Colonic mucosa (tissue), 4 donors: ENCODE measurements around the gene KRT74. TPM values are rescaled to one million over a fixed set of nuclear protein-coding genes. Genes with fewer than 3 reads are reported as not detected.

Experiments
- DNase-seq: peaks from one replicate; pipeline ENCODE4 v3.0.0-alpha.2; 2020
- H3K27ac ChIP-seq: fragments of 200-600 bp; one replicate; pipeline ENCODE4 v1.8.0; 2021
- H3K27me3 ChIP-seq: fragments of 200-600 bp; one replicate; pipeline ENCODE4 v1.8.0; 2021
- H3K36me3 ChIP-seq: fragments of 200-600 bp; one replicate; pipeline ENCODE4 v1.8.0; 2021
- H3K4me1 ChIP-seq: fragments of 200-600 bp; one replicate; pipeline ENCODE4 v1.8.0; 2021; ENCODE audit warnings: mild to moderate bottlenecking
- H3K4me3 ChIP-seq: fragments of 200-600 bp; one replicate; pipeline ENCODE4 v1.8.0; 2021
- H3K9ac ChIP-seq, 2 donors: one replicate each; pipeline ENCODE4 v1.7.0; 2013; ENCODE audit warnings: control low read depth in 2 of 2, low read depth in 2 of 2, low read length in 2 of 2
- H3K9me3 ChIP-seq: fragments of 200-600 bp; one replicate; pipeline ENCODE4 v1.8.0; 2021
- intact Hi-C: fragments of 100-400 bp; cut with DNase I; formaldehyde crosslinking; loops from one replicate; pipeline ENCODE4 v1.14.1; 2022
- total RNA-seq, 2 donors: library from RNA; stranded (reverse); fragmentation: NEBNext Ultra II Directional in 1 of 2; extraction: Animal tissue kit (Norgen Biotek cat#: 25700) in 1 of 2; gene quantifications; one replicate each; pipeline ENCODE4 v1.2.1, GENCODE V29; 2021
- TF ChIP-seq, protein P1 (sequence below): fragments of 200-600 bp; IDR thresholded peaks from one replicate; pipeline ENCODE4 v1.8.0; 2022; ENCODE audit warnings: antibody characterized with exemption, mild to moderate bottlenecking
- donor health status: healthy.
- donor health status: DM: no; HTN: no; CAD: no.
- donor health status: DM: no; HTN: no; CAD: no.

The KRT74 gene
- total RNA-seq, 2 donors from 2014 or later: not detected

DNA sequence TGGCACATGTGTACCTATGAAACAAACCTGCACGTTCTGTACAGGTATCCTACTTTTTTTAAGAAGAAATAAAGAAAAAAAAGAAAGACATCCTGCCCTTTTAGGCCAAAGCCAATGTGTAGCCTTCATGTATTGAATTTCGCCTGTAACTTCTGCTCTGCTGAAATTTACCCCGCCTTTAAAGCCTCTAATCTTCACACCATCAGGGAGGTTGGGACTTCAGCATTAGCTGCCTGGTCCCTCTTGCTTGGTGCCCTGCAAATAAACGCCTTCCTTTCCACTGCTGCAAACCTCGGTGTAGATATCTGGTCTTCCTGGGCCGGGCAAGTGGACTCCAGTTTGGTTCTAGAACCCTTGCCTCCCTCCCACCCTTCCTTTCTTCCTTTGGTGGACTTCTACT, 18.1 kb downstream of the KRT74 start:
- H3K4me3 ChIP-seq: no peak overlapping the region
- no peaks in the 10 kb centered on the region for H3K4me1 ChIP-seq
- intact Hi-C loops: no loop called here
- H3K27me3 ChIP-seq: no peaks in the 10 kb centered on the region
- H3K27ac ChIP-seq: no peak overlapping the region
- TF ChIP-seq, protein P1, sequence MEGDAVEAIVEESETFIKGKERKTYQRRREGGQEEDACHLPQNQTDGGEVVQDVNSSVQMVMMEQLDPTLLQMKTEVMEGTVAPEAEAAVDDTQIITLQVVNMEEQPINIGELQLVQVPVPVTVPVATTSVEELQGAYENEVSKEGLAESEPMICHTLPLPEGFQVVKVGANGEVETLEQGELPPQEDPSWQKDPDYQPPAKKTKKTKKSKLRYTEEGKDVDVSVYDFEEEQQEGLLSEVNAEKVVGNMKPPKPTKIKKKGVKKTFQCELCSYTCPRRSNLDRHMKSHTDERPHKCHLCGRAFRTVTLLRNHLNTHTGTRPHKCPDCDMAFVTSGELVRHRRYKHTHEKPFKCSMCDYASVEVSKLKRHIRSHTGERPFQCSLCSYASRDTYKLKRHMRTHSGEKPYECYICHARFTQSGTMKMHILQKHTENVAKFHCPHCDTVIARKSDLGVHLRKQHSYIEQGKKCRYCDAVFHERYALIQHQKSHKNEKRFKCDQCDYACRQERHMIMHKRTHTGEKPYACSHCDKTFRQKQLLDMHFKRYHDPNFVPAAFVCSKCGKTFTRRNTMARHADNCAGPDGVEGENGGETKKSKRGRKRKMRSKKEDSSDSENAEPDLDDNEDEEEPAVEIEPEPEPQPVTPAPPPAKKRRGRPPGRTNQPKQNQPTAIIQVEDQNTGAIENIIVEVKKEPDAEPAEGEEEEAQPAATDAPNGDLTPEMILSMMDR: no peak
- no peak for DNase-seq
- H3K36me3 ChIP-seq: no peaks in the 10 kb centered on the region
- H3K9ac ChIP-seq: no peak overlapping the region
- no peaks in the 10 kb centered on the region for H3K9me3 ChIP-seq

DNA sequence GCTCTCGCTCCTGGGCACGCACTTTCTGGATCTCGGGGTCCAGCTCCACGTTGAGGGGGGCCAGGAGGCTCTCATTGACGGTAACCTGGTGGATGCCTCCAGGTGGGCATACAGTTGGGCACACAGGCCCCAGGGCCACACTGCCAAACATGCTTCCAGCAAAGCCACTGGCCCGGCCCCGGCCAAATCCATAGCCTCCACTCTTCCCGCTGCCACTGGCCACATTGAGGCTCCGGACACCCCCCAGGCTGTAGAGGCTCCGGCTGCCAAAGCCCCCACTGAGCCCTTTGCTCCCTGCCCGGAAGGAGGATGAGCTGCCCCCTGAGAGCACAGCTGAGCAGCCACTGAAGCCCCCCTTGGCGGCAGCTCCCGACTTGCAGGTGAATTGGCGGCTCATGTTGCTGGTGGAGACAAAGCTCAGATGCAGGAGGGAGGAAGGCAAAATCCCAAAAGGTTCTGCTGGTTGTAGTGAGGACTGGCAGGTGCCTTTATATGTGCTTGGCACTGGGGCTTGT, 20.9 kb downstream of the KRT74 start, which contains the start of gene KRT71:
KRT71 (minus strand) TSS at position 465 of the 515 bp plus-strand sequence; CDS start at position 397, 68 bp downstream.
- TF ChIP-seq, protein P1: no peak
- Histone ChIP-seq H3K4me1 (no peaks in the 10 kb centered on the region), H3K27me3 (no peaks in the 10 kb centered on the region), H3K36me3 (no peaks in the 10 kb centered on the region), H3K9ac (no peak within 1 kb of the TSS), H3K27ac (no peak within 1 kb of the TSS), H3K4me3 (no peak within 1 kb of the TSS), H3K9me3 (no peaks in the 10 kb centered on the region)
- intact Hi-C loops: no loop called here
- DNase-seq: no peak

DNA sequence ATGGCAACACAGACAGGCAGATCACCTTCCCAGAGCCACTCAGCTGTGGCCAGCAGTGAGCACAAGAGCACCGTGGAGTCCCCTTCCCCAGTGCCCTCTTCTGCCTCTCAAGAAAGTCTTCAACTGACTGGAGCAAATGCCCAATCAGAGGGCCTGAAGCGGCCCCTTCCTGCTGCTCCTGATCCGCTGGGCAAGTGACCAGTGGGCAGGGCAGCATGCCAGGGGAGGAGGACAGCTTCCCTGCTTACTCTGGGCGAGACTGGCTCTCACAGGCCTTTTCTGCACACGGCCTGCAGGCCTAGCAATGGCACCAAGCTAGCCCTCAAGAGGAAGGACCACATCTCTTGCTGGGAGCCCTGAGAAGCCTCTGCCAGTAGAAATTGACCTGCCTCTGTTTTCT, 21.6 kb downstream of the KRT74 start:
- TF ChIP-seq, protein P1: no peak

DNA sequence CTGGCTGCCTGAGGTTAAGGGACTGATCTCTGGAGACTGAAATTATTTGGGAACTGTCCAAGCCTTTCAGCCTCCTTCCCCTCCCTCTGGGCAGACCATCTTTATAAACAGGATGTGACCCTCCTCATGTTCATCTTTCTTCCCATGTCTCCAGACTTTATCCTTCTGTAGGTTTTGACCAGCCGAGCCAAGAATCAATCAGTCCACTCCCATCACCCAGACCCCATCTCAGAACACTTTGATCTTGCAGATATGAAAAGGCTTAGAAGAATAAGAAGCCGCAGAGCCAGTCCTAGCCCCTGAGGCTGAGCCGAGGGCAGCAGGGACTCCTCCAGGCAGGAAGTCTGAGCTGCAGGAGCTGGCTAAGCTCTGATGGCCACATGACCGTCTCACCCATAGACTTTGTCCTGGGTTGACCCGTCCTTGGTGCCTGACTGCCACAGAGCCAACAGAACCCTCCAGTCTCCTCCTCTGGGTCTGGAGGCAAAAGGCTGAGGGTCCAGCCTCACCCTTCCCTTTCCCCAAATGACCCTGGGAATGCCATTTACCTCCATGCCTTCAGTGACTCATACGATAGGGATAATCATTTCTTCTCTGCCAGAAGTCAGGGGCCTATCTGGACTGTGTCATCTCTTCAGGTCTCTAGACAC, 22.3 kb downstream of the KRT74 start:
- no peak overlapping the region for H3K27ac ChIP-seq
- H3K36me3 ChIP-seq: no peaks in the 10 kb centered on the region
- H3K9me3 ChIP-seq: no peaks in the 10 kb centered on the region
- no peak overlapping the region for H3K9ac ChIP-seq
- H3K4me3 ChIP-seq: no peak overlapping the region
- no peaks in the 10 kb centered on the region for H3K4me1 ChIP-seq
- intact Hi-C loops: no loop called here
- TF ChIP-seq, protein P1: no peak
- DNase-seq: no peak
- H3K27me3 ChIP-seq: no peaks in the 10 kb centered on the region

More for the DNA sequence above, 21.6 kb downstream of the KRT74 start:
- no peak overlapping the region for H3K9ac ChIP-seq
- H3K27me3 ChIP-seq: no peaks in the 10 kb centered on the region
- H3K9me3 ChIP-seq: no peaks in the 10 kb centered on the region
- intact Hi-C loops: no loop called here
- H3K27ac ChIP-seq: no peak overlapping the region
- H3K36me3 ChIP-seq: no peaks in the 10 kb centered on the region
- DNase-seq: no peak
- H3K4me1 ChIP-seq: no peaks in the 10 kb centered on the region
- no peak overlapping the region for H3K4me3 ChIP-seq

DNA sequence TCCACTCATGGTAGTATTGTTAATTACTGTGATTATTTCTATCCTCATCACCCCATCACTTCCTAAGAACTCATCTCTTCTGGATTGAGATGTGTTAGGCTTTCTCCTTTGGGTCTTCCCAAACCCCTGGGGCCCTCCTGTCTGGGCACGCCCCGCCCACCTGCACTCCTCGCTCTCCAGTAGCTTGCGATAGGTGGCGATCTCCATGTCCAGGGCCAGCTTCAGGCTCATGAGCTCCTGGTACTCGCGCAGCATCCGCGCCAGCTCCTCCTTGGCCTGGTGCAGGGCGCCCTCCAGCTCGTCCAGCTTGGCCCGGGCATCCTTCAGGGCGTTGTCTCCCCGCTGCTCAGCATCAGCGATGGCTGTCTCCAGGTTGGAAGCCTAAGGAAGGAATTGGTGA, 27.5 kb downstream of the KRT74 start:
- TF ChIP-seq, protein P1: no peak
- Histone ChIP-seq H3K27me3 (no peaks in the 10 kb centered on the region), H3K4me1 (no peaks in the 10 kb centered on the region), H3K9ac (no peak overlapping the region), H3K9me3 (no peaks in the 10 kb centered on the region), H3K4me3 (no peak overlapping the region), H3K27ac (no peak overlapping the region), H3K36me3 (no peaks in the 10 kb centered on the region)
- intact Hi-C loops: no loop called here
- no peak for DNase-seq
